NCI-H446 (cell line): Measurements from ENCODE around the gene SPTBN5.
A peak's percentile ranks its signal among the peaks of the same experiment; 100 is the strongest.

Source experiments
- DNase-seq, 2 experiments: peaks; one replicate each; lab custom pipeline; 2025; lab: John Stamatoyannopoulos, UW

The SPTBN5 gene

DNA sequence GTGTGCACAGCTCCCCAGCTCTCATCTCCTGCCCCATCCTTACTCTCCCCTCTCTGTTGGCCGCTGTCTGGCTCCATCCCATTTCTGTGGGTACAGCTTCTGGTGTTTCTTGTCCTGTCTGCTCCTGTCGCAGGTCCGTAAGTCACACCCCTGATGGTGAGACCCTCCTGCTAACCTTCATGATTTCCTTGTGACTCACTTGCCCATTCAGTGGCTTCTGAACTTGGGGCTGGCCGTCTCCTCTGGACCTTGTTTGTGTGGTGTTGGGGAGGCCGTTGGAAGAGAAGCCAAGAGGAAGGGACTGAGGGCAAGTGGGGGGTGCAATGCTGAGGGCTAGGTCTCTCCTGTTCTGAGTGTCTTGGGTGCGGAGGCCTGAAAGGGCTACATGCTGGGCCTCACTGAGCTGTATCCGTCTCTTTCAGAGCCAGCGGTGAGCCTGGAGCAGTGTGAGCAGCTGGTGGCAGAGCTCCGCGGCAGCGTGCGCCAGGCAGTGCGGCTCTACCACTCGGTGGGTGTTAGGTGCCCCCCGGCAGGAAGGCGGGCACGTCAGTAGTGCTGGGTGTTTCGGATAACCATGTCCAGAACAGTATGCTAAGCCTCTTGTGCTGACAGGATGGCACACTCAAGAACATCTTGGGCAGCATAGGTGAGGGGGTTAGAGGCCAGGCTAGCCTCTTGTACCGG is 69.6 kb downstream of the SPTBN5 start:
- no peak for DNase-seq

DNA sequence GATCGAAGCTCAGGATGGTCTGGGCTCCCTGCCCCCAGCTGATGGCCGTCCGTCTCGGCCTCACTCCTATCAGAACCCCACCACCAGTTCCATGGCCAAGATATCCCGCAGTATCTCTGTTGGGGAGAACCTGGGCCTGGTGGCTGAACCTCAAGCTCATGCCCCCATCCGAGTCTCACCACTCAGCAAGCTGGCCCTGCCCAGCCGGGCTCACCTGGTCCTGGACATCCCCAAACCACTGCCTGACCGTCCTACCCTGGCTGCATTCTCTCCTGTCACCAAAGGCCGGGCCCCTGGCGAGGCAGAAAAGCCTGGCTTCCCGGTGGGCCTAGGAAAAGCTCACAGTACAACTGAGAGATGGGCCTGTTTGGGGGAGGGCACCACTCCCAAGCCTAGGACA is 70.4 kb downstream of the SPTBN5 start:
- DNase-seq: no peak

DNA sequence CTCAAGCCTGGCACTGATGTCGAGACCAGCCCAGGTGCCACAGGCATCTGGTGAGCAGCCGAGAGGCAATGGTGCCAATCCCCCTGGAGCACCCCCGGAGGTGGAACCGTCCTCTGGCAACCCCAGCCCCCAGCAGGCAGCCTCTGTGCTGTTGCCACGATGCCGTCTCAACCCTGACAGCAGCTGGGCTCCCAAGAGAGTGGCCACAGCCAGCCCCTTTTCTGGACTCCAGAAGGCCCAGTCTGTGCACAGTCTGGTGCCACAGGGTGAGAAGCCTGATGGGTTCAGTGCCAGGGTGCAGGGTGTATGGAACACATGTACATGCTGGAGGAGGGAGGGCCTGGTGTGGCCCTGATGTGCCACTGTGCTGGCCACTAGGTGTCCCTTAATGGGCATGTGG is 70.9 kb downstream of the SPTBN5 start:
- DNase-seq: no peak

DNA sequence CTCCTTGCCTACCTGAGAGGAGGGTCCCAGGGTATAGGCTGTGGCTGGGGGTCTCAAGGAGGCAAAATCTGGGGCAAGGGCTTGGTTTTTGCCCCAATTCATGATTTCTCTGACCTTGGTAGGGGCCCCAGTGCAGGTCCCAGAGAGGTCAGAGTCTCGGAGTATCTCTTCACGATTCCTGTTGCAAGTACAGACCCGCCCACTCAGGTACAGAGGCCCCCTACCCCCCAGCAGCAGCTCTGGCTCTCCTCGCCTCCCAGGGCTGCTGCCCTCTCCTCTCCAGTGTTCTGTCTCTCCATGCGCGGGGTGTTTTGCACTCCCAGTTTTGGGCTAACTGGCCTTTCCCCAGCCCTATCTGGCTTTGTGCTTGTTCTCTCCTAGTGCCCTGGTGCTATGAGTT is 71.4 kb downstream of the SPTBN5 start:
- DNase-seq: no peak

DNA sequence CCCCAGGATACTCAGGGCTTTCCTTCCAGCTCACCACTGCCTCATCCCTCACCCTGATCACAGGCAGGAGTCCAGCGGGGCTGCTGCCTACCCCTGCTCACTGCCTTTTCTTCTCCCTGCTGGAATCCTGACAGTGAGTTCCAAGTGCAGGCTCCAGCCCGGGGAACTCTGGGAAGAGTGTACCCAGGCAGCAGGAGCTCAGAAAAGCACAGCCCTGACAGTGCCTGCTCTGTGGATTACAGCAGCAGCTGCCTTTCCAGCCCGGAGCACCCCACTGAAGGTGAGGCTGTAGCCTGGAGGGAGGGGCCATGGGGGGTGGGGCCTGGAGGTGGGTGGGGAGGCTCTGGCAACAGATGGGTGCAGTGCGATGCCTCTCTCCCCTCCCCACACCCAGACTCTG is 72.0 kb downstream of the SPTBN5 start:
- no peak for DNase-seq

DNA sequence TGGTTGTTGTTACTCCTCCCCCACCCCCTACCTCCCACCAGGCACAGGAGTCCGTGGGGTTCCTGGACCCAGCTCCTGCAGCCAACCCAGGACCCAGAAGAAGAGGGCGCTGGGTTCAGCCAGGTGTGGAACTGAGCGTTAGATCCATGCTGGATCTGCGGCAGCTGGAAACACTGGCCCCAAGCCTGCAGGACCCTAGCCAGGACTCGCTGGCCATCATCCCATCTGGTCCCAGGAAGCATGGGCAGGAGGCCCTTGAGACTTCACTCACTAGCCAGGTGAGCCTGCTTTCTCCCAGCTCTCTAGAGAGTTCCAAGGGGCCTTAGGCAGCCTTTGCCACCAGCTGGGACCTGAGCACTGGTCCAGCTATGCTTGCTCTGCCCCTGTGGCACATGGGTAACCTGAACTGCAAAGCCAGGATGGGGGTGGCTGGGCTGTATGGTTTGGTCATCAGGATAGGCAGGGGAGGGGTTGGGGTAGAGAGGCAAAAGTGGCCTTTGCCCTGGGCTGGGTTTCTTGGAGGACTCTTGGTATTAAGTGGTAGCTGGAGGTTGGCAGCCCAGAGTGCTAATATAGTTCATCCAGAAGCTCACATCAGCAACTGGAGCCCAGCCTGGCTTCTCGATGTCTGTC is 72.9 kb downstream of the SPTBN5 start:
- no peak for DNase-seq

DNA sequence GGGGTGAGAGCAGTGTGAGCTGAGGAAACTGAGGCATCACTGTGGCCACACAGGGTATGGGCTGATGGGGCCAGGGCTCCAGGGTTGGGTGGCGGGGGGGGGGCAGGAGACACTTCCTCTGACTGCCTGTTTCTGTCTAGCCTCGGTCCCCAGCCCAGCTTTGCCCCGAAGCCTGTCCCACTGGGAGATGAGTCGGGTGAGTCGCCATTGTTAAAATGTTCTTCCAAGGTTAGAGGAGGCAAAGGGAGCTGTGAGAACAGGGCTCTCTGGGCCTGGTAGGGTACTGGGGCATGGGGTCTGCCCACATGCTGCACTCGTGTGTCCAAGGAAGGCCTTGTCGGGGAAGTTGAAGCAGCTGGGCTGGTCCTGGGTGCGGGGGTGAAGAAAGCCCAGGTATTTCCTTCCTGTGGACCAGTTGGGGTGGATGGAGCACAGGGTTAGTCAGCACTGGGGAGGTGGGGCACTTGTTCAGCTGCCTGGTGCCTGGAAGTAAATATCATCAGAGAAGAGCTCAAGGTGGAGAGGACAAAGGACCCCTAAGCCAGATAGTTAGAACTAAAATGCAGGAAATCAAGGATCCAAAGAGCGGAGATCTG is 74.3 kb downstream of the SPTBN5 start:
- no peak for DNase-seq

DNA sequence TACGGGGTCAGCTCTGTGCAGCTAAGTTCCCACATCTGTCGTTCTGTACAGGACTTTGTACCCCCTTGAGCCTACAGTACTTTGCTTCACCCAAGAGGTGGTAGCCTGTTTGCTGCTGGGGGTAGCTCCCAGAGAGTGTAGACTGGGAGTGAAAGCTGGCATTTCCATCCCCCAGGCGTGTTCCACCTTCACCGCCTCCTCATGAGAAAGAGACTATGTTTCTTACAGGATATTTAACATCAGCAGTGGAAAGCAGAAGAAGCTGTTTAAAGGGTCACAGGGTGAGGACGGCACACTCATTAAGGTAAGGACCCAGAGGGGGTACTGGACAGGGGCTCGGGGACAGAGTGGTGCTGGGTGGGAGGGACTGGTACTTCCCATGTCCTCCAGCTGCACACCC is 76.1 kb downstream of the SPTBN5 start:
- DNase-seq: no peak

DNA sequence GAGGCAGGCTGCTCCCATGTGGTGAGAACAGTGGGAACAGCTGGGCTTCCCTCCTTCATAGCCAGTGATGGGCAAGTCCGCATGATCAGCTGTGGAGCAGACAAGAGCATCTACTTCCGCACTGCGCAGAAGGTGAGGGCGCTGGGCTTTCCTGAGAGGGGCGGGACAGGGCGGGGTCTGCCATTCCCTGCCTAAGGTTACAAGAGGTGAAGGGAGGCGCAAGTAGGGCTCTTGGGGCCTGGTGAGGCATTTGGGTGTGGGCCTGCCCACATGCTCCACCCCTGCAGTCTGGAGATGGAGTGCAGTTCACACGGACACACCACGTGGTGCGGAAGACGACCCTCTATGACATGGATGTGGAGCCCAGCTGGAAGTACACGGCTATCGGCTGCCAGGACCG is 76.5 kb downstream of the SPTBN5 start:
- DNase-seq: no peak

DNA sequence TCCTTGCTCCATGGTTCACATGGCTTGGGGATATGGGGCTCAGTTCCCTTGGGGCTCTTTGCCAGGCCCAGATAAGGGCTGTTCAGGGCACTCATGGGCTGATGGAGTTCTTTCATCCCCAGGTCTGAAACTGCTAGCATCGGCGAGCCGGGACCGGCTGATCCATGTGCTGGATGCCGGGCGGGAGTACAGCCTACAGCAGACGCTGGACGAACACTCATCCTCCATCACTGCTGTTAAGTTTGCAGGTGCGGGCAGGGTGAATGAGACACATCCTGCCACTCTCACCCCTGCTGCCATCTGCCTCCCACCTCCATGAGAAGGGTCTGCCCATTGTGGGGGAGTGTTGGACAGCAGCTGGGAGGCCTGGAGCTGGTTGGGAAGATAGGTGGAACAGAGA is 77.1 kb downstream of the SPTBN5 start:
- DNase-seq: no peak

DNA sequence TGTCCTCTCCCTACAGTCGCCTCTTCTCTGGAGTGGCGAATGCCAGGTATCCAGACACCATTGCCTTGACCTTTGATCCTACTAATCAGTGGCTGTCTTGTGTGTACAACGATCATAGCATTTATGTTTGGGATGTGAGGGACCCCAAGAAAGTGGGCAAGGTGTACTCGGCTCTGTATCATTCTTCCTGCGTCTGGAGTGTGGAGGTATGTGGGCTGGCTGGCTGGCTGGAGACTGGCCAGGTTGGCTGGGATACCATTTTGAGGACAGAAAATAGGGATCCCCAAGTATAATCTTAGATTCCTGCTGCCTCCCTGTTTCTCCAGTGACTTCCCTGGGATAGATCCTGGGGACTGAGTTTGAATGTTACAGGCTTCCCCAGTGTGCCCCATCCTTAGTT is 79.3 kb downstream of the SPTBN5 start:
- DNase-seq: no peak

DNA sequence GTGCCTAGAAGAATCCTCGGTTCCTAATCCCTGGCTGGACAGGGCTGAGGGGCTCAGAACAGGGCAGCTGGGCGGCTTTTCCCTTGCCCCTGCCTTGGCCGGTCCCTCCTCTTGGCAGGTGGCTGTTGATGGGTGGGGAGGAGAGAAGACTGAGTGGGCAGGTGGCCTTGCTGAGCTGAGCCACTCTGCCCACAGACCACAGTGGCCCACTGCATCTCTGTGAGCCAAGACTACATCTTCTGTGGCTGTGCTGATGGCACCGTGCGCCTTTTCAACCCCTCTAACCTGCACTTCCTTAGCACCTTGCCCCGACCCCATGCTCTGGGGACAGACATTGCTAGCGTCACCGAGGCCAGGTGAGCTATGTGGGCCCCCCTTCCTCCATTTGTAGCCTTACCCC is 80.4 kb downstream of the SPTBN5 start:
- no peak for DNase-seq

DNA sequence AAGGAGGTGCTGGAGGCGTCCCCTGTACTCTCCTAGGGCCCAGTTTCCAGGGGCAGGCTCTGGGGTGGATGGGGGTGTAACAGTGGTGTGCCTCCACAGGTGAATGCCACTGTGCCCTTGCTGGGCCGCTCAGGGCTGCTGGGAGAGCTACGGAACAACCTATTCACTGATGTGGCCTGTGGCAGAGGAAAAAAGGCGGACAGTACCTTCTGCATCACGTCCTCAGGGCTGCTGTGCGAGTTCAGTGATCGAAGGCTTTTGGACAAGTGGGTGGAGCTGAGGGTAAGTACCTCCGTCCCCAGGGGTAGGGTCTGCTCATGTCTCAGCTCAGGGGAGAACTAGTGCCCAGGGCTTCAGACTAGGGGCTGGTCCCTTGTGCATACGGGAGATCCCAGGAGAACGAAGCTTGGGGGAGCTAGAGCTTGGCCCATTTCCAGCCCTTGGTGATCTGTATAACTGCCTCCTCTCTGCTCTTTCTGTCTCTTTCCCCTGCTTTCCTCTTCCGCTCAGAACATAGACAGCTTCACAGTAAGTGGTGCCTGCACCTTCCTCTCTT is 81.0 kb downstream of the SPTBN5 start:
- DNase-seq: no peak

DNA sequence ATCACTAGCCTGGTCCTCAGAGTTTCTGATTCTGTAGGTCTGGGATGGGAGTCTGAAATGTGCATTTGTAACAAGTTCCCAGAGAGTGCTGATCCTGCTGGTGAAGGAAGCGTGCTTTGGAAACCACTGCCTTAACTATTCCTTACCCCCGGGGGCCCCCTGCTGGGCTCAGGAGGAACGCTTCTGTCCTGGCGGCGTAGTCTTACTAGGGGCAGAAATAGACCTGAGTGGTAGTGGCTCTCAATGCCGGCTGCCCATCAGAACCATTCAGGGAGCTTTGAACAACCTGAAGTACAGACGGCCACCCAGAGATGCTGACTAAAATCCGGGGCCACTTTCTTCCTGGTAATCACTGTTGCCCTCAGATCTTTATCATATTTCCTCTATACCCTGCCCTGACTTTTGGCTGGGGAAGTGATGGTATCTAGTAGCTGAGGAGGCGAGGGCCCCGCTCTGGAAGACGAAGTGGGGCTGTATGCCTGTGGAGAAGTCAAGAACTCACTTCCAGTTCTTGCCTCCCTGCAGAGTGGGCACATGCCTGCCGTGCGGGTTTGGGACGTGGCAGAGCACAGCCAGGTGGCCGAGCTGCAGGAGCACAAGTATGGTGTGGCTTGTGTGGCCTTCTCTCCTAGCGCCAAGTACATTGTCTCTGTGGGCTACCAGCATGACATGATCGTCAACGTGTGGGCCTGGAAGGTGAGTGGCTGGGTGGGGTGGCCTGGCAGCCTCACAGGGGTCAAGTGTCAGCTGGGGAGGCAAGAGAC is 82.2 kb downstream of the SPTBN5 start:
- peak; percentile 15 to 67 for DNase-seq

DNA sequence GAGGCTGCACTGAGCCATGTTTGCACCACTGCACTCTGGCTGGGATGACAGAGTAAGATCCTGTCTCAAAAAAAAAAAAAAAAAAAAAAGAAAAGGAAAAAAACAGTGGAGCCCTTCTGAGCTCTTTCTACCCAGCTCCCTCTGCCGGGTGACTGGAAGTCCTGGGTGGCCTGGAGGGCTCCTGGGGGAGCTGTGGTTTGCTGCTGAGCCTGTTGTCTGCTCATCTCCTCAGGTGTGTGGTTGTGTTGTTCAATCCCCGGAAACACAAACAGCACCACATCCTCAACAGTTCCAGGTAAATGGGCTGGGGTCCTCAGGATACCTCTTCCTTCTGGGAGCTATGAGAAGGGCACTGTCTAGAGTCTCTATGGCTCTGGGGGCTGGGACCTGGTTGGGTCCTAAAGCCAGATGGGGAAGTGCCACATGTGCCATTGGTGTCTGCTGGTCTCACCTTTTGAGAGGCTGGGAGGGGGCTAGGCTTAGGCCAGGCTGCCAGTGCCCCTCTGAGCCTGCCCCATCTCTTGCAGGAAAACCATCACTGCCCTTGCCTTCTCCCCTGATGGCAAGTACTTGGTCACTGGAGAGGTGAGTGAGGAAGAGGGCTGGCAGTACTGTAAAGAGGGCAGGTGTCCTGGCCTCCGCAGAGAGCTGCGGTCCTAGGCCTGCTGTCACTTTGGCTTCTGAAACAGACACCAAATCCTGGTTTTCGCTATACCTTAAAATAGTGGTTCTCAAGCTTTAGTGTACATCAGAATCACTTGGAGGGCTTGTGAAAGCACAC is 83.0 kb downstream of the SPTBN5 start:
- no peak for DNase-seq

DNA sequence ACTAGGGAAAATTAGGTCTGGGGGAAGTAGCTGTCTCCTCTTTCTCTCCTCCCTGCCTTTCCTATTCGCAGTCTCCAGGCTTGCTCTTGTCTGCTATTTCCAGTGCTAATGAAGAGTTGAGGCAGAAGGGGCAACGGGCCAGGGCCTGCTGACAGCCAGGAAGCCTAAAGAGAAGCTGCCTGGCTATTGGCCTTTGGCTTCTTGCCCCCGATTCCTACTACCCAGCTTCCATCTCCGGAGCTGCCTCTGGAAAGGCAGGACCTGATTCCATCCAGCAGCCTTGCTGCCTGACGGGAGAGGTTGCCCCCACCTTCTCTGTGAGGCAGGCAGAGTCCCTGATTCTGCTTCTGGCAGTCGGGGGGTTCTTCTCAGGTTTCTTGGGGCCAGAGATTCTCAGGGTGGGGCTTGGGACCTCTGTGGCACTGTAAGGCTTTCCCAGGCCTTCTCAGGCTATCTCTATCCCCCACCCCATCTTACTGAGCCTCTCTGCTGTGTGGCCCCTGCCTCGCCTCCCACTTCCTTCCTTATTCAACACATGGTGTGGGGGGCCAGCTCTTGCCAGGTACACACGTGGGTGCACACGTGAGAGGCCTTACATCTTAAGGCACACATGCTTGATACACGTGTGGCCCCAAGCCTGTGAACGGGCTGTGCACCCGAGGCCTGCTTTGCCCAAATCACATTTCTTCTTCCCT is 84.2 kb downstream of the SPTBN5 start:
- DNase-seq: peak in 1 of 2 experiments; percentile 5

DNA sequence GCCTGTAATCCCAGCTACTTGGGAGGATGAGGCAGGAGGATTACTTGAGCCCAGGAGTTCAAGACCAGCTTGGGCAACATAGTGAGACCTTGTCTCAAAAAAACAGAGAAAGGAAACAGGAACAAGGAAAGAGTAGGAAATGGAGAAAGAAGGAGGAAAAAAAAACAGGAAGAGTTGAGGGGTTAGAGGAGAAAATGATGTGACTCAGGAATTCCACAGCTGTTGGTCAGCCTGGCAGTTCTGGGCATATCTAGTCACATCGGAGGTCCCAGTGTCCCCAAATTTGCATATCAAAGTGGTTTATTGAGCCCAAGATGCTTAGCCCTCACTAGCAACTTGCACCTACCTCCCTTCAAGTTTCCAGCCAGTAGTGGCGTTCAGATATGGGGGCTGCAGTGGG is 84.7 kb downstream of the SPTBN5 start:
- DNase-seq: no peak

DNA sequence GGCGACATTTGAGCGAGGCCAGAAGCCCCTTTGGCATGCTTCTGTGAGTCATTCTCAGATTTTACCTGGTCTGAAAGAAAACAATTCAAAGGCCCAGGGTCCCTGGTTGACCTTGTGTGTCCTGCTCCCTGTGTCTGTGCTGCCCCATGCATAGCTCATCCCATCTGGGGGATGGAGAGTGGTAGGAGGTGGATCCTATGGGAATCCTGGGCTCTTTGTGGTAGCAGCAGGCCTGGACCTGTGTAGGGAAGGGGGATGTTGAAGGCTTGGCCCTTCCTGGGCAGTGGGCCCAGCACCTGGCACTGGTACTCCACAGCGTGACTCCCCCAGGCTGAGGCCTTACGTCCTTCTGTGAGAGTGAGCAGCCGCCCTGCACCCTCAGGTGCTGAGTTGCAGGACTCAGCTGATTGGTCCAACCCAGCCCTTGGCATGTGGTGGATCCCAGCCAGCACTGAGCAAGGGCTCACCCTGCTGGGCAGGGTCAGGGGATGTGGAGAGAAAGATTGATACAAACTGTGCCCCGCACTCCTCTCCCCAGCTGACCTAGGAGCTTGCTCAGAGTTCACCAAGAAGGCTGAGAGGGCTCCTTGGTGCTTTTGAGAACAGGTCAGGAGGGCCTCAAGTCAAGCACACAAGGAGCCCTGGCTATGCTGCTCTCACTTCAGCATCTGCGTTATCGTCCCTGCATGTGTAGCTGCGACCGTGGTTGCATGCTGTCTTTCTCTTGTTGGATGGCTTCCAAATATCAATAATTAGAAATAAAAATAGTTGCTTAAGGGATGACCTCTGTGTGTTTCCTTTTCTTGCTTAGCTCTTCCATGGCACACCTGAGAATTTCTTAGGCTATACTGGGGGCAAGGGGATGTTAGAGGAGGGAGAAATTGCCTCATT is 87.3 kb downstream of the SPTBN5 start:
- DNase-seq: no peak

DNA sequence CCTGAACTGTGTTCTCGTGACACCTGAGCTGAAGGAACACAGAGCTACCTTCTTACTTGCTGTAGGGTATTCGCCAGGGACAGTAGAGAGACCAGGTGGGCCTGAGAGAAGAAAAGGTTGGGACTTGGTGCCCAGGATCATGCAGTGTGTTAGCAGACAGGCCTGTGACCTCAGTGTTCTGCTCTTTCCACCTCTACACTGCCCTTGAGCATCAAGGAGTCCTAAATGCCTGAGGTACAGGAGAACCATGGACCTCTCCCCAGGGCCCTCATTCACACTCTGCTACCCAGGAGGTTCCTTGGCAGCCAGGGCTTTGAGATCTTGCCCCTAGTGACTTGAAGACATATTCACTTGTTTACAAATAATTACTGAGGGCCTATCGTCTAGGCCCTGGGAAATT is 88.1 kb downstream of the SPTBN5 start:
- no peak for DNase-seq
